ENCODE measurements around the gene CACNB4.

- no peak for TF ChIP-seq POLR2AphosphoS5 (IDR thresholded peaks at IDR 0.05)
- TF ChIP-seq CTCF (IDR thresholded peaks at IDR 0.05 in 8 of 11, conservative IDR thresholded peaks at IDR 0.05 in 3 of 11) = no peak
These were observed 151.1 kb downstream of the CACNB4 start for GRCh38 chr2:151947813-151948165.
